GM10248 (cell line): Measurements from ENCODE around the gene BIVM.

Experiments used
- CTCF ChIA-PET: fragments of 300-600 bp; sonication (Branson Sonifier 250); formaldehyde crosslinking; extraction: SDS; loops from one replicate; lab custom pipeline; 2021; ENCODE audit warnings: antibody characterized with exemption; lab: Yijun Ruan, JAX
- POLR2A ChIA-PET: fragments of 350-650 bp; sonication (Branson Sonifier 250); formaldehyde crosslinking; extraction: SDS; loops from one replicate; lab custom pipeline; 2020; ENCODE audit warnings: antibody characterized with exemption; lab: Yijun Ruan, JAX
- DNase-seq: peaks from one replicate; pipeline ENCODE4 v3.0.0; 2012; ENCODE audit errors: extremely low spot score
- TF ChIP-seq, protein P1 (sequence below): IDR thresholded peaks from 2 replicates; pipeline ENCODE4 v1.5.1; 2012; ENCODE audit warnings: mild to moderate bottlenecking, low read depth; ENCODE audit errors: extremely low read depth, missing control alignments, control extremely low read depth

The BIVM gene

DNA sequence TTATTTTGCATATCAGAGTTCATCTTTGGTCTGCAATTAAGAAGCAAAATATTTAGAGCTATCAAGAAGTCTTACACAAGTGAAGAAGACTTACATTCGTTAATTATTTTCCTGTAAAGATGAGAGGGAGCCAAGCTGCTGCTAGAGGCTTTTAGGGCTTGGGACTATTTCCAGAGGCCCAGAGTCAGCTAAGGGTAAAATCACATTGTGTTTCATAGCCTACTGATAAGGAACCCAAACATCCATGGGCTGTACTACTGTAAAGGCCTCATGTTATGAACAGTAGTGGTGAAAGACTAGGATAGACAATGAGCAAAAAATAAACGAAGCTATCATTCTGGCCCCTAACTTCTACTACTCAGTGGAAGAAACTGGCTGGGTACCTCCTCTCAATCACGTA is 14.4 kb upstream of the BIVM start:
- DNase-seq = no peak
- POLR2A ChIA-PET = no interaction called here
- CTCF ChIA-PET = interaction anchor here (1.4 to 2.5 kb wide), 2 partner anchors 16 to 193 kb away, joined by 6 to 11 read pairs; no protein-coding TSS in a partner anchor
- TF ChIP-seq, protein P1, sequence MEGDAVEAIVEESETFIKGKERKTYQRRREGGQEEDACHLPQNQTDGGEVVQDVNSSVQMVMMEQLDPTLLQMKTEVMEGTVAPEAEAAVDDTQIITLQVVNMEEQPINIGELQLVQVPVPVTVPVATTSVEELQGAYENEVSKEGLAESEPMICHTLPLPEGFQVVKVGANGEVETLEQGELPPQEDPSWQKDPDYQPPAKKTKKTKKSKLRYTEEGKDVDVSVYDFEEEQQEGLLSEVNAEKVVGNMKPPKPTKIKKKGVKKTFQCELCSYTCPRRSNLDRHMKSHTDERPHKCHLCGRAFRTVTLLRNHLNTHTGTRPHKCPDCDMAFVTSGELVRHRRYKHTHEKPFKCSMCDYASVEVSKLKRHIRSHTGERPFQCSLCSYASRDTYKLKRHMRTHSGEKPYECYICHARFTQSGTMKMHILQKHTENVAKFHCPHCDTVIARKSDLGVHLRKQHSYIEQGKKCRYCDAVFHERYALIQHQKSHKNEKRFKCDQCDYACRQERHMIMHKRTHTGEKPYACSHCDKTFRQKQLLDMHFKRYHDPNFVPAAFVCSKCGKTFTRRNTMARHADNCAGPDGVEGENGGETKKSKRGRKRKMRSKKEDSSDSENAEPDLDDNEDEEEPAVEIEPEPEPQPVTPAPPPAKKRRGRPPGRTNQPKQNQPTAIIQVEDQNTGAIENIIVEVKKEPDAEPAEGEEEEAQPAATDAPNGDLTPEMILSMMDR = no peak

- POLR2A ChIA-PET = no interaction called here
- CTCF ChIA-PET = interaction anchor here (0.8 to 2.9 kb wide), 7 partner anchors 9 to 197 kb away, joined by 3 to 14 read pairs (median 3); partner anchors contain the start of genes BIVM and POGLUT2
- no peak for DNase-seq
- TF ChIP-seq, protein P1 = no peak
These were observed 10.2 kb upstream of the BIVM start for GRCh38 chr13:102788683-102789082.

- no peak for DNase-seq
- TF ChIP-seq, protein P1 = no peak
- ChIA-PET CTCF (interaction anchor here (1.7 kb wide), 1 partner anchor 10 kb away, joined by 6 read pairs; no protein-coding TSS in a partner anchor), POLR2A (no interaction called here)
These were observed 6.5 kb upstream of the BIVM start for GRCh38 chr13:102792396-102792795.

DNA sequence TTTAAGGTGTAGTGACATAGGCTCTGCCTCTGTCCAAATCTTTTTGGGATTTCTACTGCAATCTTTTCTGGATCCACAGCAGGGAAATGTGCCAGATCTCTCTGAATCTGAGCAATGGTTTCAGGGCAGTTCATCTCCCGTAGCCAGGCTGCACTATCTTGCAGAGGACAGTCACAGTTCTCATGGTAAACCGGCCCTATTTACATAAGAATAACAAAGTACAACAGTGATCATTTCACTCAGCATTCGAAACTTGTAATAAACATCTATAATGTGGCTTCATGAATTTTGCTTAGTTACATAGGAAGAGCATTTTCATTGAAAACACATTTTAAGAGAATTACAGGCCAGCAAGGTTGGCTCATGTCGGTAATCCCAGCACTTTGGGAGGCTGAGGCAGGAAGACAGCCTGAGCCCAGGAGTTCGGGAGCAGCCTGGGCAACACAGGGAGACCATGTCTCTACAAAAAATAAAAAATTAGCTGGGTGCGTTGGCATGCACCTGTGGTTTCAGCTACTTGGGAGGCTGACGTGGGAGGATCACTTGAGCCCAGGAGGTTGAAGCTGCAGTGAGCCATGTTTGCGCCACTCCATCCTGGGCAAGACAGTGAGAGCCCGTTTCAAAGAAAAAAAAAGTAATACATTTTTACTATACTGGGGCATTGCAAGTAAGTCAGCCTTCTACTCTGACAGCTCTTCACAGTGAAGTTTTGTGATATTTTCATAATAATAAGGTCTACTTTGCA is 5.1 kb upstream of the BIVM start:
- no peak for DNase-seq
- TF ChIP-seq, protein P1 = no peak
- ChIA-PET POLR2A (no interaction called here), CTCF (interaction anchor here (0.8 to 1.7 kb wide), 4 partner anchors 9 to 21 kb away, joined by 3 to 6 read pairs (median 4); no protein-coding TSS in a partner anchor)

- CTCF ChIA-PET = interaction anchor here (0.8 to 3.5 kb wide), 20 partner anchors 8 to 220 kb away, joined by 3 to 24 read pairs (median 6); partner anchors contain the start of genes ERCC5 and TEX30
- POLR2A ChIA-PET = no interaction called here
- TF ChIP-seq, protein P1 = no peak
- DNase-seq = peak; percentile 38
These were observed 666 bp downstream of the BIVM start for GRCh38 chr13:102799426-102800144.
